Transverse colon (tissue), 4 donors: ENCODE data around the gene SIPA1L3. TPM values are rescaled to one million over a fixed set of nuclear protein-coding genes. Genes with fewer than 3 reads are reported as not detected.

Source experiments
- DNase-seq: peaks from one replicate; pipeline ENCODE4 v3.0.0-alpha.2; 2019
- H3K27ac ChIP-seq, 4 donors: fragments of 200-600 bp; sonication (generic); 2 replicates each; pipeline ENCODE4 v1.5.1; 2016 to 2018; ENCODE audit warnings: inconsistent platforms in 4 of 4
- H3K27me3 ChIP-seq: fragments of 200-600 bp; sonication (generic); 2 replicates; pipeline ENCODE4 v1.5.1; 2017; ENCODE audit warnings: inconsistent platforms
- H3K36me3 ChIP-seq, 4 donors: fragments of 200-600 bp; sonication (generic); 2 replicates each; pipeline ENCODE4 v1.5.1; 2017 to 2019; ENCODE audit warnings: inconsistent platforms in 4 of 4
- H3K4me1 ChIP-seq, 4 donors: fragments of 200-600 bp; sonication (generic); 2 replicates each; pipeline ENCODE4 v1.5.1; 2017 to 2020; ENCODE audit warnings: inconsistent platforms in 4 of 4
- H3K4me3 ChIP-seq, 4 donors: fragments of 200-600 bp; sonication (generic); 1 replicate in 1 of 4; 2 replicates in 3 of 4; pipeline versions ENCODE4 v1.5.1 to v1.6.1; 2017 to 2019; ENCODE audit warnings: inconsistent platforms in 4 of 4
- H3K9me3 ChIP-seq, 2 donors: fragments of 200-600 bp; sonication (generic); 2 replicates each; pipeline ENCODE4 v1.5.1; 2017 to 2019; ENCODE audit warnings: inconsistent platforms in 2 of 2
- CTCF ChIP-seq, 5 experiments: fragments of 200-600 bp in 3 of 5; fragments of 450-650 bp in 2 of 5; sonication (generic) in 3 of 5; IDR thresholded peaks; 1 replicate in 2 of 5; 2 replicates in 3 of 5; pipeline ENCODE4 v1.5.1; 2016 to 2017; ENCODE audit warnings: antibody characterized with exemption in 5 of 5, inconsistent platforms in 3 of 5, mild to moderate bottlenecking in 2 of 5, moderate library complexity in 1 of 5
- EP300 ChIP-seq: sonication (generic); formaldehyde crosslinking; IDR thresholded peaks from one replicate; pipeline ENCODE4 v1.6.1; 2017; ENCODE audit warnings: antibody characterized with exemption, low read depth
- POLR2A ChIP-seq: fragments of 450-650 bp; IDR thresholded peaks from one replicate; pipeline ENCODE4 v1.6.1; 2016; ENCODE audit warnings: antibody characterized with exemption, mild to moderate bottlenecking, moderate library complexity
- POLR2AphosphoS5 ChIP-seq, 3 donors: sonication (generic); formaldehyde crosslinking; IDR thresholded peaks; one replicate each; pipeline ENCODE4 v1.6.1; 2016; ENCODE audit warnings: antibody characterized with exemption in 3 of 3
- WGBS, 2 donors: methylation state at CpG; one replicate each; pipeline ENCODE4 v1.1.5; 2018; ENCODE audit warnings: low coverage in 1 of 2; 5-methylcytosine and 5-hydroxymethylcytosine counted together
- in situ Hi-C, 4 donors: fragments of 200-750 bp; cut with MboI; loops; one replicate each; pipeline versions ENCODE4 v1.15.0 to v1.15.1; 2017; ENCODE audit warnings: low sequenced_read_pairs in 3 of 4, low pct_ligation_motif_present in 1 of 4, low pct_unique_long_range_greater_than_20kb in 1 of 4
- intact Hi-C: fragments of 100-400 bp; cut with DNase I; formaldehyde crosslinking; loops from one replicate; pipeline ENCODE4 v1.15.1; 2023; ENCODE audit warnings: low total_unique reads
- total RNA-seq, 4 donors: library from RNA; depleted of rRNA; stranded (reverse); fragments of >200 nt; gene quantifications; one replicate each; pipeline ENCODE4 v1.1.0, GENCODE V29; 2016

SIPA1L3 gene
- total RNA-seq, 4 donors from 2014 or later, result 191 to 284 (median 231) TPM

- Histone ChIP-seq H3K36me3 (peaks cover 0 to 46% (median 16%) of the 10 kb centered on the region in 4 donors), H3K27me3 (no peaks in the 10 kb centered on the region), H3K4me1 (no peaks in the 10 kb centered on the region), H3K9me3 (no peaks in the 10 kb centered on the region), H3K4me3 (no peak overlapping the region), H3K27ac (no peak overlapping the region)
- intact Hi-C loops, result no loop called here
- WGBS, 2 donors, result 67 to 91% methylated on average over 1 to 4 of the region's 4 CpGs
- in situ Hi-C loops, result no loop called here
- no peak for TF ChIP-seq POLR2A
- no peak for TF ChIP-seq CTCF (IDR thresholded peaks at IDR 0.05)
- no peak for TF ChIP-seq EP300
- no peak for TF ChIP-seq POLR2AphosphoS5 (IDR thresholded peaks at IDR 0.05)
- no peak for DNase-seq
Measured at GRCh38 chr19:38120471-38121025, 213.5 kb downstream of the SIPA1L3 start.

- in situ Hi-C loops (no loop called here), intact Hi-C loops (no loop called here)
- Histone ChIP-seq H3K9me3 (no peaks in the 10 kb centered on the region), H3K27me3 (no peaks in the 10 kb centered on the region), H3K36me3 (peaks cover 0 to 46% (median 16%) of the 10 kb centered on the region in 4 donors), H3K4me3 (no peak overlapping the region), H3K27ac (no peak overlapping the region), H3K4me1 (no peaks in the 10 kb centered on the region)
- TF ChIP-seq EP300 (no peak), CTCF (IDR thresholded peaks at IDR 0.05) (no peak), POLR2A (no peak), POLR2AphosphoS5 (IDR thresholded peaks at IDR 0.05) (no peak)
- no peak for DNase-seq
- 96% methylated on average over 4 to 24 of the region's 24 CpGs for WGBS, 2 donors
Measured at GRCh38 chr19:38122402-38123093, 215.5 kb downstream of the SIPA1L3 start.

- H3K9me3 ChIP-seq, result no peaks in the 10 kb centered on the region
- DNase-seq, result no peak
- H3K4me3 ChIP-seq, result no peak overlapping the region
- TF ChIP-seq EP300 (no peak), POLR2AphosphoS5 (IDR thresholded peaks at IDR 0.05) (no peak), CTCF (IDR thresholded peaks at IDR 0.05) (no peak), POLR2A (no peak)
- in situ Hi-C loops (no loop called here), intact Hi-C loops (no loop called here)
- H3K36me3 ChIP-seq, result peaks cover 0 to 28% (median 6%) of the 10 kb centered on the region in 4 donors
- no peak overlapping the region for H3K27ac ChIP-seq
- H3K27me3 ChIP-seq, result no peaks in the 10 kb centered on the region
- WGBS, 2 donors, result 95 to 100% methylated on average over 5 to 9 of the region's 9 CpGs
- no peaks in the 10 kb centered on the region for H3K4me1 ChIP-seq
Measured at GRCh38 chr19:38125238-38125637, 218.2 kb downstream of the SIPA1L3 start.

GRCh38 chr19:38130399-38130798 is 223.4 kb downstream of the SIPA1L3 start:
- no peak for DNase-seq
- Histone ChIP-seq H3K27me3 (no peaks in the 10 kb centered on the region), H3K4me1 (no peaks in the 10 kb centered on the region), H3K9me3 (no peaks in the 10 kb centered on the region), H3K4me3 (no peak overlapping the region), H3K27ac (no peak overlapping the region), H3K36me3 (peaks cover 0 to 11% (median 0%) of the 10 kb centered on the region in 4 donors)
- in situ Hi-C loops, result no loop called here
- WGBS, 2 donors, result 96% methylated on average over 24 of the region's 25 CpGs; no CpG with 5 or more reads in 1 of the 2 donors
- intact Hi-C loops, result no loop called here
- no peak for TF ChIP-seq POLR2AphosphoS5 (IDR thresholded peaks at IDR 0.05)
- no peak for TF ChIP-seq EP300
